ENCODE results near the gene TEX13C. TPM values are rescaled to one million over a fixed set of nuclear protein-coding genes. Genes with fewer than 3 reads are reported as not detected.
"Not testable (repeated sequence)": the region's sequence is repeated elsewhere in the genome, so short reads cannot be mapped to it uniquely, and the experiment has no call there.

Gene TEX13C
- total and polyA plus RNA-seq, 2 experiments from 2014 or later: 0.07 TPM; not detected in 1

DNA sequence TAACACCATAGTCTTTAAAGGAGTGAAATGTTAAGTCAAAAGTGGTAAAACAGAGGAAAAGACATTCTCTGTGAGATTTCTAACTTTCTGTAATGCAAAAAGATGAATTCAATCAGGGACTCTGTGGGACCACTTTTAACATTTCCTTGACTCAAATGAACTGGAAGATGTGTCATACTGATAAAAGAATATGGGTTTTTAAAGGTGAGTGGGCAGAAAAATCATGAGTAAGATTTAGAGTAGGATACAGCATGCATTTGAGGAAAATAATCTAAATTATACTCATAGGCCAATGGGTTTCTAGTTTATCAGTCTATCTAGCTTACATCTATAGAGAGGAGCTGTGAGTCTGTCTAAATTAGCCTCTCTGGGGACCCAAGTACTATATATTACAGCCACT, 11.0 kb upstream of the TEX13C start (continued):
- TF ChIP-seq, protein P1, sequence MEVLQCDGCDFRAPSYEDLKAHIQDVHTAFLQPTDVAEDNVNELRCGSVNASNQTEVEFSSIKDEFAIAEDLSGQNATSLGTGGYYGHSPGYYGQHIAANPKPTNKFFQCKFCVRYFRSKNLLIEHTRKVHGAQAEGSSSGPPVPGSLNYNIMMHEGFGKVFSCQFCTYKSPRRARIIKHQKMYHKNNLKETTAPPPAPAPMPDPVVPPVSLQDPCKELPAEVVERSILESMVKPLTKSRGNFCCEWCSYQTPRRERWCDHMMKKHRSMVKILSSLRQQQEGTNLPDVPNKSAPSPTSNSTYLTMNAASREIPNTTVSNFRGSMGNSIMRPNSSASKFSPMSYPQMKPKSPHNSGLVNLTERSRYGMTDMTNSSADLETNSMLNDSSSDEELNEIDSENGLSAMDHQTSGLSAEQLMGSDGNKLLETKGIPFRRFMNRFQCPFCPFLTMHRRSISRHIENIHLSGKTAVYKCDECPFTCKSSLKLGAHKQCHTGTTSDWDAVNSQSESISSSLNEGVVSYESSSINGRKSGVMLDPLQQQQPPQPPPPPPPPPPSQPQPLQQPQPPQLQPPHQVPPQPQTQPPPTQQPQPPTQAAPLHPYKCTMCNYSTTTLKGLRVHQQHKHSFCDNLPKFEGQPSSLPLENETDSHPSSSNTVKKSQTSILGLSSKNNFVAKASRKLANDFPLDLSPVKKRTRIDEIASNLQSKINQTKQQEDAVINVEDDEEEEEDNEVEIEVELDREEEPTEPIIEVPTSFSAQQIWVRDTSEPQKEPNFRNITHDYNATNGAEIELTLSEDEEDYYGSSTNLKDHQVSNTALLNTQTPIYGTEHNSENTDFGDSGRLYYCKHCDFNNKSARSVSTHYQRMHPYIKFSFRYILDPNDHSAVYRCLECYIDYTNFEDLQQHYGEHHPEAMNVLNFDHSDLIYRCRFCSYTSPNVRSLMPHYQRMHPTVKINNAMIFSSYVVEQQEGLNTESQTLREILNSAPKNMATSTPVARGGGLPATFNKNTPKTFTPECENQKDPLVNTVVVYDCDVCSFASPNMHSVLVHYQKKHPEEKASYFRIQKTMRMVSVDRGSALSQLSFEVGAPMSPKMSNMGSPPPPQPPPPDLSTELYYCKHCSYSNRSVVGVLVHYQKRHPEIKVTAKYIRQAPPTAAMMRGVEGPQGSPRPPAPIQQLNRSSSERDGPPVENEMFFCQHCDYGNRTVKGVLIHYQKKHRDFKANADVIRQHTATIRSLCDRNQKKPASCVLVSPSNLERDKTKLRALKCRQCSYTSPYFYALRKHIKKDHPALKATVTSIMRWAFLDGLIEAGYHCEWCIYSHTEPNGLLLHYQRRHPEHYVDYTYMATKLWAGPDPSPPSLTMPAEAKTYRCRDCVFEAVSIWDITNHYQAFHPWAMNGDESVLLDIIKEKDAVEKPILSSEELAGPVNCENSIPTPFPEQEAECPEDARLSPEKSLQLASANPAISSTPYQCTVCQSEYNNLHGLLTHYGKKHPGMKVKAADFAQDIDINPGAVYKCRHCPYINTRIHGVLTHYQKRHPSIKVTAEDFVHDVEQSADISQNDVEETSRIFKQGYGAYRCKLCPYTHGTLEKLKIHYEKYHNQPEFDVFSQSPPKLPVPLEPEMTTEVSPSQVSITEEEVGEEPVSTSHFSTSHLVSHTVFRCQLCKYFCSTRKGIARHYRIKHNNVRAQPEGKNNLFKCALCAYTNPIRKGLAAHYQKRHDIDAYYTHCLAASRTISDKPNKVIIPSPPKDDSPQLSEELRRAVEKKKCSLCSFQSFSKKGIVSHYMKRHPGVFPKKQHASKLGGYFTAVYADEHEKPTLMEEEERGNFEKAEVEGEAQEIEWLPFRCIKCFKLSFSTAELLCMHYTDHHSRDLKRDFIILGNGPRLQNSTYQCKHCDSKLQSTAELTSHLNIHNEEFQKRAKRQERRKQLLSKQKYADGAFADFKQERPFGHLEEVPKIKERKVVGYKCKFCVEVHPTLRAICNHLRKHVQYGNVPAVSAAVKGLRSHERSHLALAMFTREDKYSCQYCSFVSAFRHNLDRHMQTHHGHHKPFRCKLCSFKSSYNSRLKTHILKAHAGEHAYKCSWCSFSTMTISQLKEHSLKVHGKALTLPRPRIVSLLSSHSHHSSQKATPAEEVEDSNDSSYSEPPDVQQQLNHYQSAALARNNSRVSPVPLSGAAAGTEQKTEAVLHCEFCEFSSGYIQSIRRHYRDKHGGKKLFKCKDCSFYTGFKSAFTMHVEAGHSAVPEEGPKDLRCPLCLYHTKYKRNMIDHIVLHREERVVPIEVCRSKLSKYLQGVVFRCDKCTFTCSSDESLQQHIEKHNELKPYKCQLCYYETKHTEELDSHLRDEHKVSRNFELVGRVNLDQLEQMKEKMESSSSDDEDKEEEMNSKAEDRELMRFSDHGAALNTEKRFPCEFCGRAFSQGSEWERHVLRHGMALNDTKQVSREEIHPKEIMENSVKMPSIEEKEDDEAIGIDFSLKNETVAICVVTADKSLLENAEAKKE (CRISPR knock-in tag; IDR thresholded peaks at IDR 0.05): no peak
- no peak for TF ChIP-seq NANOG (IDR thresholded peaks at IDR 0.05; ENCODE audit: borderline replicate concordance)
- no peak for TF ChIP-seq ZNF331 (CRISPR knock-in tag; IDR thresholded peaks at IDR 0.05; ENCODE audit: low read depth)
- TF ChIP-seq POLR2AphosphoS5 (IDR thresholded peaks at IDR 0.05; ENCODE audit: low read depth): no peak
- TF ChIP-seq CREB1 (CRISPR knock-in tag; IDR thresholded peaks at IDR 0.05; ENCODE audit: low read depth): no peak
- no peak for TF ChIP-seq JUNB (IDR thresholded peaks at IDR 0.05; ENCODE audit: unreplicated experiment)
- TF ChIP-seq, protein P2, sequence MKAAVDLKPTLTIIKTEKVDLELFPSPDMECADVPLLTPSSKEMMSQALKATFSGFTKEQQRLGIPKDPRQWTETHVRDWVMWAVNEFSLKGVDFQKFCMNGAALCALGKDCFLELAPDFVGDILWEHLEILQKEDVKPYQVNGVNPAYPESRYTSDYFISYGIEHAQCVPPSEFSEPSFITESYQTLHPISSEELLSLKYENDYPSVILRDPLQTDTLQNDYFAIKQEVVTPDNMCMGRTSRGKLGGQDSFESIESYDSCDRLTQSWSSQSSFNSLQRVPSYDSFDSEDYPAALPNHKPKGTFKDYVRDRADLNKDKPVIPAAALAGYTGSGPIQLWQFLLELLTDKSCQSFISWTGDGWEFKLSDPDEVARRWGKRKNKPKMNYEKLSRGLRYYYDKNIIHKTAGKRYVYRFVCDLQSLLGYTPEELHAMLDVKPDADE (IDR thresholded peaks at IDR 0.05): no peak
- no peak for TF ChIP-seq EZH2phosphoT487 (IDR thresholded peaks at IDR 0.05; ENCODE audit: unreplicated experiment)

DNA sequence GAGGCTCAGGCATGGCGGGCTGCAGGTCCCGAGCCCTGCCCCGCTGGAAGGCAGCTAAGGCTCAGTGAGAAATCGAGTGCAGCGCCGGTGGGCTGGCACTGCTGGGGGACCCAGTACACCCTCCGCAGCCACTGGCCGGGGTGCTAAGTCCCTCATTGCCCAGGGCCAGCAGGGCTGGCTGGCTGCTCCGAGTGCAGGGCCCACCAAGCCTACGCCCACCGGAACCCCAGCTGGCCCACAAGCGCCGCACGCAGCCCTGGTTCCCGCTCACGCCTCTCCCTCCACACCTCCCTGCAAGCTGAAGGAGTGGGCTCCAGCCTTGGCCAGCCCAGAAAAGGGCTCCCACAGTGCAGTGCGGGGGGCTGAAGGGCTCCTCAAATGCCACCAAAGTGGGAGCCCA, 505 bp upstream of the TEX13C start:
- not testable (repeated sequence) for H3K4me3 Mint-ChIP-seq; H3K79me2 ChIP-seq (replicated peaks; ENCODE audit: insufficient read depth); H3K9me3 Mint-ChIP-seq; H3K9me2 ChIP-seq (ENCODE audit: insufficient read depth); H3K27ac Mint-ChIP-seq; H3K4me1 Mint-ChIP-seq; H3K27me3 ChIP-seq (ENCODE audit: insufficient read depth); H3K36me3 Mint-ChIP-seq (ENCODE audit: low read depth); H3K36me3 ChIP-seq (ENCODE audit: insufficient read depth); DNase-seq (ENCODE audit: low spot score); H3F3A ChIP-seq (replicated peaks; ENCODE audit: low read depth); H3K4me2 ChIP-seq; H3K4me1 ChIP-seq (ENCODE audit: insufficient read depth); H4K20me1 ChIP-seq (replicated peaks; ENCODE audit: insufficient read depth); H3K27me3 Mint-ChIP-seq (ENCODE audit: insufficient read depth, low read depth, poor library complexity); H2AFZ ChIP-seq; H3K27ac ChIP-seq (ENCODE audit: low read depth); ATAC-seq; H3K4me3 ChIP-seq
